LNCAP (cell line): ENCODE results near the gene PTPRN2.

Source experiments
- TF ChIP-seq, protein P1 (sequence below): fragments of 450-650 bp; IDR thresholded peaks from 2 replicates; pipeline ENCODE4 v1.5.1; 2017; ENCODE audit warnings: mild to moderate bottlenecking

The PTPRN2 gene

DNA sequence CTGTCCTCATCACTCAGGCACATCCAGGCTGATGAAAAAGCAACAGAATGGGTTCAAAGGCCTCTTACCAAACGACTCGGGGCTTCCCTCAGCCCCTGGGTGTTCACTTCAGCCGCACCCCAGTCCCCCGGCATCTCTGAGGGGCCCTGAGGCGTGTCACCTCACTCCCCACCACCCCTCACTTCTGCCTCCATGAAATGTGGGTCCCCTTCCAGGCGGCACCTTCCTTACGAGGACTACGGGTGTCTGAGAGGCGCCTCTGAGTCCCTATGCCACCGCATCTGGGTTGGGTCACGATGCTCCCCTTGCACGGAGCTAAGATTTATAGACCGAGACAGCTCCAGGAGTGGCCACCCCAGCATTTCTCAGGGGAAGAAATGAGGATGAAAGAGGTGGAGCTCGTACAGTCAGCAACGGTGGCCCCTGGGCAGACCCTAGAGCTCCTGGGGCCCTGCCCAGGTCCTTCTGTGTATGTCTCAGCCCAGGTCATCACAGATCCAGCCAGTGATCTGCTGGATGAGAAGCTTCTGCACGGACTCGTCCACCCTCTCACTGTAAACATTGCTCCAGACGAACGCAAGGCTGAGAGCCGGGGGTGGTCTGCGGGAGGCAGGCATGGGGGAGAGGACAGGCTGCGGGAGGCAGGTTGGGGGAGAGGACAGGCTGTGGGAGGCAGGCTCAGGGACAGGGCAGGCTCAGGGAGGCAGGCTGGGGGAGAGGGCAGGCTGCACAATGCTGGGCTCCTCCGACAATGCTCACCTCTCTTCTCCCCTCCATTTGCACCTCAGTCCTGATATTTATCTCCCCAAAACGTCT, 842.6 kb downstream of the PTPRN2 start:
- TF ChIP-seq, protein P1, sequence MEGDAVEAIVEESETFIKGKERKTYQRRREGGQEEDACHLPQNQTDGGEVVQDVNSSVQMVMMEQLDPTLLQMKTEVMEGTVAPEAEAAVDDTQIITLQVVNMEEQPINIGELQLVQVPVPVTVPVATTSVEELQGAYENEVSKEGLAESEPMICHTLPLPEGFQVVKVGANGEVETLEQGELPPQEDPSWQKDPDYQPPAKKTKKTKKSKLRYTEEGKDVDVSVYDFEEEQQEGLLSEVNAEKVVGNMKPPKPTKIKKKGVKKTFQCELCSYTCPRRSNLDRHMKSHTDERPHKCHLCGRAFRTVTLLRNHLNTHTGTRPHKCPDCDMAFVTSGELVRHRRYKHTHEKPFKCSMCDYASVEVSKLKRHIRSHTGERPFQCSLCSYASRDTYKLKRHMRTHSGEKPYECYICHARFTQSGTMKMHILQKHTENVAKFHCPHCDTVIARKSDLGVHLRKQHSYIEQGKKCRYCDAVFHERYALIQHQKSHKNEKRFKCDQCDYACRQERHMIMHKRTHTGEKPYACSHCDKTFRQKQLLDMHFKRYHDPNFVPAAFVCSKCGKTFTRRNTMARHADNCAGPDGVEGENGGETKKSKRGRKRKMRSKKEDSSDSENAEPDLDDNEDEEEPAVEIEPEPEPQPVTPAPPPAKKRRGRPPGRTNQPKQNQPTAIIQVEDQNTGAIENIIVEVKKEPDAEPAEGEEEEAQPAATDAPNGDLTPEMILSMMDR: no peak

DNA sequence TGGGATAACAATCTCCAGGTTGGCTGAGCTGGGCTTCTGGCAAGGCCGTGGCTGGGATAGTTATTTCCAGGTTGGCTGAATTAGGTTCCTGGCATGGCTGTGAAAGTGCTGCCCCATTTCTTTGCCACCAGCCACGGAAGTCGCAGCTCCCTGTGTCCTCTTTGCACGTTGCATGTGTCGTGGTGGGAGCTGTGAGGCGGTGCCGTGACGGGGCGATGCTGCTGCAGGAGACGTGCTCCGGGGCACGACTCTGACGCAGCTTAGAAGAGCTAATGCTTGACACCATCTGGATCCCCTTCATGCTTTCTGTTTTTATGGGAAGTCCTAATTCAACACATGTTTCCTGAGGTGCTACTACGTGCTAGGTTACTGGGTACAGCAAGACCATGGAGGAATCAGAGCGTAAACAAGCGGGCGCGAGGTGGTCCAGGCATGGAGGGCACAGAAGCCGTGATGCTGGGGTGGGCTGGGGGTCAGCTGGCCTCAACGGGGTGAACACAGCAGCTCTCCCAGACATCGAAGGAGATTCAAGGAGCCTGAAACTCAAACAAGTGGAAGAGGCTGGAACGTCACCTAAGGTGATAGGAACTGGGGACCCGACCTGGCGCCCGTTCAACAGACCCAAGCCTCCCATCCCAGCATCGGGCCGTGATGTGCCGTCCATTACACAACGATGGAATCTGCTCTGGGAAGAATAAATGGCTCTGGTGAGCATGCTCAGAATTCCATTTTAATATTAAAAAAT, 843.7 kb downstream of the PTPRN2 start:
- TF ChIP-seq, protein P1: no peak

DNA sequence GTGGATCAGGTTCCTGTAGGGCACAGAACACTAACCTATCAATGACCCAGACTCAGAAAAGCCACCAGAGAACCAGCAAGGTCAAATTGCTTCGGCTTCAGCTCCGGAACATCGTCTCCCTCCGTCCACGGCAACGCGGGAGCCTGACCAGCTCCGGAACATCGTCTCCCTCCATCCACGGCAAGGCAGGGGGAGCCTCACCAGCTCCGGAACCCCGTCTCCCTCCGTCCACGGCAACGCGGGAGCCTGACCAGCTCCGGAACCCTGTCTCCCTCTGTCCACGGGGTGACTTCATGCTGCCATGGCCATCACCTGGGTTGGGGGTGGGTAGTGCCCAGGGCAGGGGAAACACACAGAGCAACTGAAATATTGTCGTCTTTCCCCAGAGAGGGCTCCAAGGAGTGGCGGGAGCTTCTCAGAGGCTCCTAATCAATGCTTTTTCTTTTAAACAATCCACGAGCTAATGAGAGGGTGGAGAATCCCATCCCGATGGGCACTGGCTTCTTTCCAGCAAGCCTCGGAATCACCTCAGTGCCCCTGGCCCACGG, 847.3 kb downstream of the PTPRN2 start:
- TF ChIP-seq, protein P1: no peak

DNA sequence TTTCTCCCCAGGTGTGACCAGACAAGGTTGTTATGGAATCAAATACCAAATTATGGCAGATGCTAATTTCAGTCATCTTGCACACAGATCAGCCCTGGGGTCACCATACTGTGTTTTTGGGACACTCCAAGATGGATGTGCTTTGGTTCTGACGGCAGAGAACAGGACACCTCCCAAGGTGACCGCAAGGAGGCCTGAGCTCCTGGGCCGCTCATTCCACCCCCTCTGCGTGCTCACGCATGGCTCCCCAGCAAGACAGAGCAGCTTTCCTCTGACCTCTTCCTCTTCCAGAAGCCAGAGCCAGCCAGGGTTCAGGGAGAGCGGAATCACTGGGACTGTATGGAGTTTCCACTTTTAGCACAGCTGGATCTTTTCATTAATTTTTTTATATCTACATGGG, 848.0 kb downstream of the PTPRN2 start:
- TF ChIP-seq, protein P1: no peak

DNA sequence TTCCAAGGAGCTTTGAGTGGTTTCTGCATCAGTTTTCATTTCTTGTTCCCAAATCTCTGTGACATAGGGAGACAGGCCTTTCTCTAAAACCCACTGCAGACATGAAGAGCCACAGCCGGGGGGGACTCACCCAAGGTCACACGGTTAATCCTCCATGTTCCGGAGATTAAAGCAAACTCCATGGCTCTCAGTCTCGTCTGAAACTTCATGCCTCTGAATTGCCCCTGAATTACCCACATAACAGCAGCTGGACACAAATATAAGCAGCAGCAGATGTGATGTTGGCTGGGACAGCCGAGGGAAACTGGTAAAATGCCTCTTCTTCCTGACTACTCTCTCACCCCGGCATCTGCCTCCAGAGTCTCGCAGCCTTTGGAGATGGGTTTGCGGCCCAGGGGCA, 848.6 kb downstream of the PTPRN2 start:
- TF ChIP-seq, protein P1: no peak

DNA sequence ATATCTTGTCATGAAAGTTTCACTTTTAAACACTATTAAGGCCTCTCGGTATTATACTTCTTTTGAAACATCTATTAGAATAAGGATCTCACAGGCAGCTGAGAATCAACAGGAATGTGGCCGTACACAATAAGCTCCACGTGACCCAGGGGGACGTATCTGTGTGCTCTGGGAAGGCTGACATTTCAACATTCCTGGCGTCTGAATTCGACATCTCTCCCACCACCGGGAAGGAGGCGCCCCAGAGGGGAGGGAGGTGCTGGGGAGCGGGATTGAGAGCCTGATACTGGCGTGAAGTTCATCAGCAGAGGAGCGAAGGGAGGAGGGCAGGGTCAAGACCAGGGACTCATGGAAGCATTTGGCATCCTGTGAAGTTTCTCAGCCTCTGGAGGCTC, 849.6 kb downstream of the PTPRN2 start:
- TF ChIP-seq, protein P1: no peak

DNA sequence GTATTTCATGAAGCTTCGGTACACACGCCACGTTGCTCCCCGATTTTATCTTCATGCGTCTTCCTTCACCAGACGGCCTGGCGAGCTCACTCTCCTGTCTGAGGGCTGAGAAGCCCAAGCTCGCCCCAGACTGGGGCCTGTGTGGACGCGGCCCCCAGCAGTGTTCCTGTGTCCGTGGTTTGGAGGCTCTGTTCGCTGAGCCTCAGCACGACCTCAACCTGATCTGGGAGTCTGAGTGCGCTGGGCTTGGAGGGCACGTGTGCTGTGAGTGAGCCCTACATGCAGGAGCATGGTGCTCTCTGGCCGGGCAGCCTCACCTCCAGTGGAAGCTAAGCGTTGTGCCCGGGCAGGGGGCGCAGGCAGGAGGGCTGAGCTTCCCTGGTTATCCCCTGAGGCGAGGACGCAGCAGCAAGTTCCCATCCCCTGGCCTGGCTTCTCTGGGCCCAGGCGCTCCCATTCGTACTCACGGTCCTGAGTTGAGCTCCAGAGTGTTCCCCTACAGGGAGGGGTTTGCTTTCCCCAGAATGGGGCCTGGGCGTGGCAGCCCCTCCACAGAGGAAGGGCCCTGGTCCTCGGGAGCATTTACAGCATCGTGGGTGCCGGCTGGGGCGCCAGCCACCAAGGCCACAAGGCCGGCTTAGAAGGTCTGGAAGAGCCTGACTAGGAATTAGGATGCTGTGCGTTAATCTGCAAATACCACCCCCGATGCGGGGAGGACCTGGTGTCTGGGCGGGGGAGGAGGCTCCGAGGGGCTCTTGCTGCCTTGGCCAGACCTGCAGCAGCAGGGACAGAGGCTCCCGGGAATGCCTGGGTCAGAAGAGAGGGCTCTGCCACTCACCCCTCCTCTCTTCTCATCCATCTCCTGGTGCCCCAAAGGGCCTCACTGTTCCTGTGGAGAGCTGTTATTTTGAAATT, 850.2 kb downstream of the PTPRN2 start:
- TF ChIP-seq, protein P1: no peak
